GM18868 (cell line): ENCODE results near the gene CRACDL.

Source experiments
- ATAC-seq: cut with Tn5 transposase; IDR thresholded peaks from one replicate; pipeline ENCODE4 v1.9.1; 2021; ENCODE audit warnings: mild to moderate bottlenecking, moderate library complexity; ENCODE audit not compliant: unreplicated experiment

Gene CRACDL

GRCh38 chr2:98826856-98827255, 109.2 kb downstream of the CRACDL start:
- ATAC-seq, result no peak

DNA sequence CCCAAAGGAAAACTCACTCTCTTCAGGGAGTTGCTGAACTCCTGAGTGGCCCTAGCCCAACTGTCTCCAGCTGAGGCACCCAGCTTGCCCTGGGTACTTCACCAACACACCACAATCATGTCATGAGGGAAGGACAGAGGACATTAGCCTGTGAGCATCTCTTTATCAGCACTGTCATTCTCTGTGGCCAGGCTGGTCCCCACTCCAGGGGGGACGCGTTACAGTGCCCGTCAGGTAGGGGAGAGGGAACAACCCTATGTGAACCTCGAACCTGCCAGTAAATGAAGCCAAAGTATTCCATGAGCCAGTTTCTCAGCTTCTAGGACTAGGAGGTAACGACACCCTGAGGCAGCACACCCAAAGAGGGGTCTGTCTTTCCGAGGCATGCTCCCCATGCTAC, 110.2 kb downstream of the CRACDL start:
- ATAC-seq, result no peak

DNA sequence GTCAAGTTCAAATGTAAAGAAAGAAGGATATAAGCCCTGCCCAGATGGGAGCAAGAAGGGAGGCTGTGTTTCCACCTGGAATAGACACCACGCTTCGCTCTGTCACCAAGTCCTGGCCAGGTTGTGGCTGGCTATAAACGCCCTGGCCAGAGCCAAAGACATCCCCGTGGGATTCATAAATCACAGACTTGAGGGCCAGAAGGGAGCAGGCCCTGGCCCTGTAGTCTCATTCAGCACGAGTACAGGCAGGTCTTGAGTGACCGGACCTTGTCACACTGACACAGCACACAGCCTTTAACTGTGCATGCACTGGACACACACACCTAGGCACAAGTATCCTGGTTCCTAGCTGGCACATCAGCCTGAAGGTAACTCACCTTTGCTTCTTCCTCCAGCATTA, 110.6 kb downstream of the CRACDL start:
- no peak for ATAC-seq

DNA sequence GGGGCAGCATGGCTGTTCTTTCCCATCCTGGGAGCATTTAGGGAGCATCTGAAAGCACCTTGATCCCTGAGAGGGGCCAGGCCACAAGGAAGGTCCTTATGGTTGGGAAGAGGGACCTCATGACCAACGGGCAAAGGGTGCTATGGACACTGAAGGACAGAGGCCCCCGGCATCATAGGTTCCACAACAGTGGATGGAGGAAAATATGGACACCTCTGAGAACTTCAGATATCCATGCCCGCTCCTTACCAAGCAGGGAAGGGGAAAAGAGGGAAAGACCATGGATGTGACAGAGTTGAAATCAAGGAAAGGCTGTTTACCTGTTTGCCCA, 111.0 kb downstream of the CRACDL start:
- ATAC-seq, result no peak

GRCh38 chr2:98824256-98825019, 111.6 kb downstream of the CRACDL start:
- ATAC-seq, result no peak

GRCh38 chr2:98823196-98824170, 112.5 kb downstream of the CRACDL start:
- ATAC-seq, result no peak

DNA sequence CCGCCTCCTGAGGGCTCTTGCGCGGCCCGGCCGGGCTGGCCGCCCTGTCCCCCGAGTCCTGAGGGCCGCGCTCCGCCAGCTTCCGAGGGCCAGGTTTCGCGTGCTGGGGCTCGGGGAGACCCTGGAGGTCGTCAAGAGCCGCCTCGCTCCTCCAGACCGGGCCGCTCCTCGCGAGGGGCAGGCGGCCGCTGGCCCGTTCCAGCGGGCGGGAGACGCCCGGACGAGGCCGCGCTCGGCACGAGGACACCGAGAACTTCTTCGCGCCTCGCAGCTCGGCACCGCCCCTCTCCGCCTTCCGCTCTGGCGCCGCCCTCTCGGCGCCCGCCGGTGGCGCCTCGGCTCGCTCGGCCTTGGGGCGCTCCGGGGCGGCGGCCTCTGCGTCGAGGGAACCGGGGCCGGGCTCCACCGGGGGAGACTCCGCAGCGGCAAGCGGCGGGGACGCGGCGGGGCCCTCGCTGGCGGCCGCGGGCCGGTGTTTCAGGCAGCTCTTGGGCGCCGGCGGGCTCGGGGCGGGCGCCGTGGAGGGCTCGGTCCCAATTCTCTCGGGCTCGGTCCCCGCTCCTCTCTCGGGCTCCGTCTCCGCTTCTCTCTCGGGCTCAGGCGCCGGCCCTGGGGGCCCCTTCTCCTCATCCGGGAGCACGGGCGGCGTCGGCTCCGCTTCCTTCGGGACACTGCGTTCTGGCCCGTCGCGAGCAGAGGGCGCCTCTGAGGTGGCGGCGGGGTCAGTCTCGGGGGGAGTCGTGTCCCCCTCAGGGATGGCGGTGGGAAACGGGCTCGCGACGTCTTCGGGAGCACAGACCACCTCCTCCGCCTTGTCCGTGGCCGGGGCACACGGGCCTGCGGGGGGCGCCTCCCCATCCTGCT, 113.5 kb downstream of the CRACDL start:
- no peak for ATAC-seq

GRCh38 chr2:98821629-98822135, 114.3 kb downstream of the CRACDL start:
- ATAC-seq, result no peak

DNA sequence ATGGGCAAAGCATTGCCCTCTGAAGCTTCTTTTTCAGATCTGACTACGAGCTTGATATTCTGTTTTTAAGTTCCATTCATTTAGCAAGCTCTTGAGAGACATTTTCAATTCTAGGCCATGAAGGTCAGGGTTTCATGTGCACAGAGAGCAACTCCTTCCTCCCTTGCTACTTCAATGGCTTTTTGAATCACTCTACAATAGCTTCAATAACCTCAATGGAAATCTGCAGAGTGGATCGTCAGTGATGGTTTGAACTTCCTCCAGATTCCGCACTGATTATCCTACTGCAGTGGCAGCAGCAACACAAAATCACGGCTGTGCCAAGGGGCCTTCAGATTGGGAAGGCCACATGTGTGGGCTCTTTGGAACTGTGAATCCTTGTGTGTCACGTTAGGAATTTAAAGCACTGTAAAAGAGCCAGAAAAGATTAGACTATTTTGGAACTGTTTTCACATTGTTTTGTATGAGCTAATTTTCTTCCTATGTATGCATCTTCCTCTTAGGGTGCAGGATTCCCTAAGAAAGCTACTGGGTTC, 116.7 kb downstream of the CRACDL start:
- no peak for ATAC-seq

GRCh38 chr2:98818164-98818563, 117.9 kb downstream of the CRACDL start:
- no peak for ATAC-seq

DNA sequence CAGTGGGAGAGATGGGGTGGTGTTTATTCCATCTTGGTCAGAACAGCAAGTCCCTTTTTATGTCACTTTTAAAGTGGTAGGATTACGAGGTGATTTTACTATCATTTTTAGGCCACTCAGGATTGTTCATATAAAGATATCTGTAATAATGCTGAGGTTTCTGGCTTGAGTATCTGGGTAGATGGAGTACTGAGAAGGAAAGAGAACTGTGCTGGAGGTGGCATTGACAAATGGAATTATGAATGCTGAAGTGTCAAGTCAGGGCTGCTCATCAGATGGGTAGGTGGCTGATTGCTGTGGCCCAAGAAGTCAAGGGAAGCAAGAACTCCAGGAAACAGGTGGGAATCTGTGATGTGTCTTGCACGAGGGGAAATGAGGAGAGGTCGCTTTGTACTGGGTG, 119.7 kb downstream of the CRACDL start:
- ATAC-seq, result no peak

DNA sequence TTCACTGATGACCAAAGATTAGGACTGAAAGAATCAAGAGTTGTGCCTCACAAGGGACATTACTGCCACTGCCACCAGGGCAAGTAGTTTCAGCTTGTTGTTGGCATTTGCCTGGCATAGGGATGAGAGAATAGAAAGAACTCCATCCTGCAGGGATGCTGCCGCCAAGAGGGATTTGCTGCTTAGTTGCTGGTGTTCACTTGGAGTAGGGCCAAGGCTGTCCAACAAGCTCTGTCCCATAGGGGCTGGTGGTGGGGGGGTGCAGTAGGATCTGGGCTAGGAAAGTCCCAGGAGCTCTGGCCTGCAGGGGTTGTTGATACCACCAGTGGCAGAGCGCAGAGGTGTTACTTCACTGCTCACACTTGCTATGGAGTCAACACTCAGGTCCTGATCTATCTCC, 120.2 kb downstream of the CRACDL start:
- no peak for ATAC-seq

- no peak for ATAC-seq
Observed at GRCh38 chr2:98811766-98812165, 124.3 kb downstream of the CRACDL start.

- no peak for ATAC-seq
Observed at GRCh38 chr2:98810588-98810928, 125.5 kb downstream of the CRACDL start.

- ATAC-seq, result no peak
Observed at GRCh38 chr2:98809878-98810587, 126.0 kb downstream of the CRACDL start.

- no peak for ATAC-seq
Observed at GRCh38 chr2:98809116-98809515, 126.9 kb downstream of the CRACDL start.

DNA sequence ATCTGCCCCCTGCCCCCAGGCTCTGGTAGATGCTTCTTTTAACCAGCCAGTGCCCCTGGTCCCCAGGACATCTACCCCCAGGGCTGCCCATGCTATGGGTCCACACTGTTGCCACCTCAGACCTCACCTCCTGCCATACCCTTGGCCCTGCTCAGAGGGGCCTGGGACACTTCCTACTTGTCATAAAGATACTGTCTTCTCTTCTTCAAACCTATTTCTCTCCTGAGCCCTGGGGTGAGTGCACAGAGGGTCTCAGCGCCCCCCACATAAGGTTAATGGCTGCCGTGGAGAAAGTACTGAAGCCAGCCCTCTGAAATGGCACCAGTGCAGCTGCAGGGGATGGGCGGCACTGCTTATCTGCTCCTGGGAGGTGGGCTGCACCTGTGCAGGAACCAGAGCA, 127.5 kb downstream of the CRACDL start:
- ATAC-seq, result no peak

- no peak for ATAC-seq
Observed at GRCh38 chr2:98807929-98808328, 128.1 kb downstream of the CRACDL start.

DNA sequence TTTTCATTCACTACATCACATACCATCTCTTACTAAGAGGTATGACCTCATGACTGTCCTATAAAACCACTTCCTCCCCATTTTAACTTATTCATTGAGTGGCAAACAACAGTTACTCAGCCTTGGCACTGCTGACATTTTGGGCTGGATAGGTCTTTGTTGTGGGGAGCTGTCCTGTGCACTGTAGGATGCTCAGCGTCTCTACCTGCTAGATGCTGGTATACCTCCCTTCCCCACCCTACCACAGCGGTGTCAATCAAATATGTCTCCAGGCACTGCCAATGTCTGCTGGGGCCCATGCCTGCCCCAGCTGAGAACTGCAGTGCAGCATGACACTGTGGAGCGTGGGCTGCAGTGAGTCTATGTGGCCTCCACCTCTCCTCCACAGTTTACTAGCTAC, 128.8 kb downstream of the CRACDL start:
- ATAC-seq, result no peak

DNA sequence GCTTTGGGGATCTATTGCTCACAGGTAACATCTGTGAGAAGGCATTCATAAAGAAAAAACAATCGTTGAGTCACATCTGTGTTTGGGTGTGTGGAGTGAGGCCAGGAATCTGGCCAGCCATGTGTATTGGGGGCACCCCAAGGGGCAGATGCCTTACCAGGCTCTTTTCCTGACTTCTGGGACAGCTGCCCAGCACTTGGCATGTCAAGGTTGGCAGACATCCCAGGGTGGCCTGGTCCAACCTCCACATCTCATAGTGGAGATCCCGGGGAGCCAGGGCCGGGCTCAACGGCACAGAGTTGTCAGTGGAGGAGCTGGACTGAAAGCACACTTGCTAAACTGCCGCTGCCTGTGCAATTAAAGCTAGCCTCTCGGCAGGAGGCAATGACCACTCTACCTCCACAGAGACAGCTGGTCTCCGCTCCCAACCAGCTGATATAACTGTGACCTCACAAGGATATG, 129.8 kb downstream of the CRACDL start:
- ATAC-seq, result no peak
